Retinal pigment epithelial cell (primary cell): ENCODE results near the gene PHKB.

Experiments
- DNase-seq: peaks from one replicate; pipeline ENCODE4 v3.0.0-alpha.2; 2010; ENCODE audit warnings: low read depth
- H3K4me3 ChIP-seq: 2 replicates; pipeline ENCODE4 v1.5.1; 2011; ENCODE audit warnings: mild to moderate bottlenecking, low read length, control low read depth, moderate library complexity
- TF ChIP-seq, protein P1 (sequence below): conservative IDR thresholded peaks from 2 replicates; pipeline ENCODE4 v1.5.1; 2011; ENCODE audit warnings: low read depth, low read length, control low read depth, inconsistent platforms

PHKB gene

DNA sequence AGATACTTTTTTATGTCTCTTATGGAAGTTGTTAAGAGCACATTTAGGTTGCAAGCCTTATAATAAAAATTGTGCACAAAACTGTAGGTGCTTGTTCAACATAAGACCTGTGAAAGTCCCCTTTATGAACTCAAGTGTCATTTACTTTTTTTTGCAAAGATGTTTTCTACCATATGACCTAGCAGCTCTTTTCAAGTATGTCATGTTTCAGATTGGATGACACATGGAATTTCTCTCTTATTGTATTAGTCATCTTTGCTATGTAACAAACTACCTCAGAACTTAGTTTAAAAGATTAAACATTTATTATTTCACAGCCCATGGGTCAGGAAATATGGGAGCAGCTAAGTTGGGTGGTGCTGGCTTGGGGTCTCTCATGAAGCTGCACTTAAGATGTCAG is 57.9 kb downstream of the PHKB start:
- TF ChIP-seq, protein P1, sequence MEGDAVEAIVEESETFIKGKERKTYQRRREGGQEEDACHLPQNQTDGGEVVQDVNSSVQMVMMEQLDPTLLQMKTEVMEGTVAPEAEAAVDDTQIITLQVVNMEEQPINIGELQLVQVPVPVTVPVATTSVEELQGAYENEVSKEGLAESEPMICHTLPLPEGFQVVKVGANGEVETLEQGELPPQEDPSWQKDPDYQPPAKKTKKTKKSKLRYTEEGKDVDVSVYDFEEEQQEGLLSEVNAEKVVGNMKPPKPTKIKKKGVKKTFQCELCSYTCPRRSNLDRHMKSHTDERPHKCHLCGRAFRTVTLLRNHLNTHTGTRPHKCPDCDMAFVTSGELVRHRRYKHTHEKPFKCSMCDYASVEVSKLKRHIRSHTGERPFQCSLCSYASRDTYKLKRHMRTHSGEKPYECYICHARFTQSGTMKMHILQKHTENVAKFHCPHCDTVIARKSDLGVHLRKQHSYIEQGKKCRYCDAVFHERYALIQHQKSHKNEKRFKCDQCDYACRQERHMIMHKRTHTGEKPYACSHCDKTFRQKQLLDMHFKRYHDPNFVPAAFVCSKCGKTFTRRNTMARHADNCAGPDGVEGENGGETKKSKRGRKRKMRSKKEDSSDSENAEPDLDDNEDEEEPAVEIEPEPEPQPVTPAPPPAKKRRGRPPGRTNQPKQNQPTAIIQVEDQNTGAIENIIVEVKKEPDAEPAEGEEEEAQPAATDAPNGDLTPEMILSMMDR, result no peak
- H3K4me3 ChIP-seq, result no peak overlapping the region
- no peak for DNase-seq

- TF ChIP-seq, protein P1, result no peak
- no peak overlapping the region for H3K4me3 ChIP-seq
- no peak for DNase-seq
Observed at GRCh38 chr16:47519546-47519945, 58.4 kb downstream of the PHKB start.

DNA sequence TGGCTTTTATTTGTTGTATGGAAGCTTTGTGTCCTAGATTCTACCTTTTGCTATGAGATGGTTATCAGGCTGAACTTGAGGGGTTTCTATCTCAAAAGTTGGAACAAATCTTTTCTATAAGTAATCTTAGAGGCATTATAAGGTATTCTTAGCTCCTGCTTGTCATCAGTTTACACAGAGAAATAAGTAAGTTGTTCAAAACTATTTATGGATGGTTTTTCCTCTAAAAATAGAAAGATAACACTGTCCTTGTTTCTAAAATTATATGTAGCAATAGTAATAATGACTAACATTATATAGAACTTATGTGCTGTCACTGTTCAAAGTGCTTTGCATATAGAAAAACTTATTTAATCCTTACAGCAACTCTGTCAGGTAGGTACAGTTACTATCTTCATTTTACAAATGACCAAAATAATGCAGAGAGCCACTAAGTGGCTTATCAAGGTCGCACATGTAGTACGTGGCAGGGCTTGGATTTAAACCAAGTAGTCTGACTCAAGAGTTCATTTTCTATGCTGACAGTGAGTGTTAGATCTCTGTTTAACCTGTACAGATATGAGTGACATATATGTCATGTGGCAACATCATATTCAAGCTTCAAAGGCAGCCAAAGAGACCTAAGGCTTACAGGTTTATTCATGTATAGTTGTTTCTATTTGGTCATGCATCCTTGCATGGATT is 59.0 kb downstream of the PHKB start:
- TF ChIP-seq, protein P1, result no peak
- DNase-seq, result no peak
- H3K4me3 ChIP-seq, result no peak overlapping the region

GRCh38 chr16:47523342-47524006 is 62.3 kb downstream of the PHKB start:
- no peak for DNase-seq
- H3K4me3 ChIP-seq, result no peak overlapping the region

DNA sequence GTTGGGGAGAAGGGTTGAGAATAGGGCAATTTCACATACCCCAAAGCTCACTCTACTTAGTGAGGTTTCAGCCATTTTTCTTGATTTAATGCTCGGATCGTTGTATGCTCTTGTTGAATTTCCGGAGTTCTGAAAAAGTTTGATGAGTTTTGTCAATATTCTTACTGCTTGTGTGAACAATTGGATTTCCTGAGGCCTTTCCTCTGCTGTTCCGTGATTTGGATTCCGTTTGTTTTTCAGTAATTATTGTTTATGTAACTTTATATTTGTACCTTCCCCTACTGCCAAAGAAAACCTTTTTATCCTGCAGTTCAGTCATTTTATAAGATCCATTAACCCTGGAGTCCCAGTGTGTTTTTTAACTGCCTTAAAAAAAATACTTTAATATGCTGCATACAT is 62.9 kb downstream of the PHKB start:
- H3K4me3 ChIP-seq, result no peak overlapping the region
- TF ChIP-seq, protein P1, result no peak
- DNase-seq, result no peak

More at GRCh38 chr16:47523342-47524006, 62.3 kb downstream of the PHKB start:
- TF ChIP-seq, protein P1, result no peak

DNA sequence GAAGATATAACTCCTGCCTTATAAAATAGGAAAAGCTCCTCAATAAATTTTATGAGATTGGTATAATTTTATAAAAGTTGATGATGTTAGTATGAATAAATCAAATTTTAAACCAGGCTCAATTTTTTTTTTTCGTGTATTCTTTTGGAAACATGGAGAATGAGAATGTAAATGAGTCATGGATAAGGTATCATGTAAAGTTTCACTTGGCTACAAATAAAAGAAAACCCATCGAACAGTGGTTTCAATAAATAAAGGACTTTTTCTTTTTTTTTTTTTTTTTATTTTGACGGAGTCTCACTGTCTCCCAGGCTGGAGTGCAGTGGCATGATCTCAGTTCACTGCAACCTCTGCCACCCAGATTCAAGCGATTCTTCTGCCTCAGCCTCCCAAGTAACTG is 67.3 kb downstream of the PHKB start:
- H3K4me3 ChIP-seq, result no peak overlapping the region
- no peak for DNase-seq

More for the DNA sequence above, 67.3 kb downstream of the PHKB start:
- TF ChIP-seq, protein P1, result no peak
